Stimulated activated CD4-positive, alpha-beta T cell treated with anti-CD3 and anti-CD28 coated beads, Interleukin-15, amount 100 ng/mL, for 1 hour (primary cell): ENCODE results near the gene PI4KA.
"Not testable (repeated sequence)": the region's sequence is repeated elsewhere in the genome, so short reads cannot be mapped to it uniquely, and the experiment has no call there.

Source experiments
- DNase-seq, 2 donors: peaks; one replicate each; pipeline ENCODE4 v3.0.0-alpha.2; 2020; ENCODE audit warnings: low read depth in 1 of 2, low spot score in 1 of 2

The PI4KA gene

DNA sequence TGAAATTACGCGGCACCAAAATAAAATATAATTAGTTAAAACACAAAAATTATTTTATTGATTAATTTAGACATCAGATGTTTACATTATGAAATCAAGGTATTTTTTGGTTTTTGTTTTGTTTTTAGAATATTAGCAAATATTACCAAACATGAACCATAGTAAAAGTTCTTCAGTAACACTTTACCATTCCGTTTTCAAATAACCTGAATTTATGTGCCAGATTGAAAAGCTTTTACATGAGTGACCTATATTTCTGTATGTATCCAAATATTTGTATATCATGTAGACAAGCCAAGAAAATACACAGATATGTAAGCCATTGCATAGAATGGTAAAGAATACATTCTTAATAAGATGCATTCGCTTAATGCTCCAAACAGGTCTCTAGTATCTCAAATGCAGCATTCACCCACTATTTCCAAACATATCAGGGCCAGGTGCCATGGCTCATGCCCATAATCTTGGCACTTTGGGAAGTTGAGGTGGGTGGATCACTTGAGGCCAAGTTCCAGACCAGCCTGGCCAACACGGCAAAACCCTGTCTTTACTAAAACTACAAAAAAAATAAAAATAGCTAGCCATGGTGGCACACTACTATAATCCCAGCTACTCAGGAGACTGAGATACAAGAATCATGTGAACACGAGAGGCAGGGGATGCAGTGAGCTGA lies 187.1 kb downstream of the PI4KA start:
- no peak for DNase-seq

DNA sequence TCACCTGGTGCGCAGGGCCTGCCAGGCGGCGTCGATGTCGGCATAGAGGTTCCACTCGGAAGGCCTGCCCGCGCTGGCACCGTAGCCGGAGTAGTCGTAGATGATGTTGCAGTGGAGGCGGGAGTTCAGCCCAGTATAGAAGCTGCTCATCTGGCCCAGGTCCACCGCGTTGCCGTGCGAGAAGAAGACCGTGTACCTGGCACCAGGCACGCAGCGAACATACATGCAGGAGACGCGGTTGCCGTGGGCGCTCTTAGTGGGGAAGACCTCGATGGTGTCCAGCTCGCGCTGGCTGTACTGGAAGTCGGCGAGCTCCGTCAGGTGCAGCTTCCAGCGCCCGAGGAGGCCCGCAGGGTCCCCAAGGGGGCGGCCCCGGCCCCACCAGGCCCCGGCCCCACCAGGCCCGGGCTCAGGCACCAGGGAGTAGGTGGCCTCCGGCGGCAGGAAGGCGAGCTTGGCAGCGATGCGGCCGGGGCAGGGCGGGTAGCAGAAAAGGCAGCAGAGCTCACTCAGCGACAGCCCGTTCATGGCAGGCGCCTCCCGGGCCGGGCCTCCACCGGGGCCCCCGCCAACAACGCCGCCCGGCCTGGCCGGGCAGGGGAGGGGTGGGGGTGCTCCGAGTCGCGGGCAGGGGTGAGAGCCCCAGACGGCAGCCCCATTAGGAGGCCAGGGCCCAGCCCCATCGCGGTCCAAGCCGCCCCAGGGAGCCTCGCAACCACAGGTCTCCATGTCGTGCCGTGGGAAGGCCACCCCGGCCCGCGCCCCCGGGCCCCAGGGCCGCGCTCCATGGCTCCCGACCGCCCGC lies 188.0 kb downstream of the PI4KA start:
- not testable (repeated sequence) for DNase-seq

DNA sequence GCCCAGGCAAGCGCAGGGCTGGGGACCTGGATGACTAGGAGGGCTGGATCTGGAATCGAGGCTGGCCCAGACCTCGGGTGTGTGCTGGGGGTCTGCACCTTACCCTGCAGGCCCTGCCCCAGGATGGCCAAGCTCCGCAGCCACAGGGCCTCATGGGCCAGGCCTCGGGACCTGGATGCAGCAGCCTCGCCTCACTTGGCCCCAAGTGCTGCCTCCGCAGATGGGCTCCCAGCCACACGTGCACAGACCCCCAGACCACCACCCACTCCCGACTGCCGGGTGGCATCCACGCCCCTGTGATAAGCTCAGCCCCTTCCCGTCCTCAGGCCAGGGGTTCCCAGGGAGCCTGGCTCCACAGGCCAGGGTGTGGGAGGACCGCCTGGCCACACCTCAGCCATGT lies 188.7 kb downstream of the PI4KA start:
- not testable (repeated sequence) for DNase-seq

DNA sequence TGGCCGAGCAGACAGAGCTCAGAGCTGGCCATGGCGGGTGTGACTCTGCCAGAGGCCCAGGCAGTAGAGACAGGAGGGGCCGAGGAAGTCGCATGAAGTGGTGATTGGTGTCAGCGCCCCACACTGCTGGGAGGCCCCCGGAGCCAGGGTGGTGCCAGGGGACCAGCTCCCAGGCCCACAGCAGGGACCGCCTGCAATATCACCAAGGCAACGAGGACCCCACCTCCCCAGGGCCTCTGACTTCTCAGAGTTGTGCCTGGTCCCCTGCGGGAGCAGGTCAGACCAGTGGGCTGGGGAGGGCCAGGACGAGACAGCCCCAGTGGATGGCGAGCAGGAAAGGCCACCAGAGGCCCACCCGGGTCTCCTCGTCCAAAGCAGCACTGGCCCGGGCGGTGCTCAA lies 189.1 kb downstream of the PI4KA start:
- not testable (repeated sequence) for DNase-seq

DNA sequence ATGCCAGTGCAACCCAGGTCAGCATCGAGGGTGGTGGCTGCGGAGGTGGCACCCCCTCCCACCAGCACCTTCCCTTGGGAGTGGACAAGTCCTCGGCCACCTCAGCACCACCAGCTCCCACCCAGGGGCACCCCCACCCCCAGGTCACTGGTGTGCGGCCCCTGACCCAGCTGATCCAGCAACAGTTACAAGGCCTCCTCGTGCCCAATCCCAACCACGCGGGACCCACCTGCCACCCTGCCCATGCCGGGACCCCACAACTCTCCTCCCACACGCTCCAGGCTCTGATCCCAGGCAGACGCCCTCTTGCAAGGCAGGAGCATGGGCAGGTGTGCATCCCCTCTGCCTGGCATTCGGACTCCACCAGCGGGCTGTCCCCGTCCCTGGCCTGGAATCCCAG lies 189.8 kb downstream of the PI4KA start:
- not testable (repeated sequence) for DNase-seq

DNA sequence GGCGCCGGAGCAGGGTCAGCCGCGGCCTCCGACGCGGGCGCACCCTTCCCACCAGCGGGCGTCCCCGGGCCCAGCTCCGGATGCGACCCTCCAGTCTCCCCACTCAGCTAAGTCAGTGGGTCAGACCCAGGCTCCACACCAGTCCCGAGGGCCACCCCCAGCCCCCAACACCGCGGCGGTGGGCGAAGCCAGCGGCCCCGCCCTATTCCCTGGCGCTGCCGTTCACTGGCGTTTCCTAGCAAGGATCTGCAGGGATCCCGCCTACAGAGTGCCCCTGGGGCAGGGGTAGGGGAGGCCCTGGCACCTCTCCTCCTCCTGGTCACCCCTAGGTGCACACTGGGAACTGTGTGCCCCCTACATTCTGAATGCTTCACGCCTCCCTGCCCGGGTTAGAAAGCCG lies 190.4 kb downstream of the PI4KA start:
- DNase-seq: not testable (repeated sequence)

DNA sequence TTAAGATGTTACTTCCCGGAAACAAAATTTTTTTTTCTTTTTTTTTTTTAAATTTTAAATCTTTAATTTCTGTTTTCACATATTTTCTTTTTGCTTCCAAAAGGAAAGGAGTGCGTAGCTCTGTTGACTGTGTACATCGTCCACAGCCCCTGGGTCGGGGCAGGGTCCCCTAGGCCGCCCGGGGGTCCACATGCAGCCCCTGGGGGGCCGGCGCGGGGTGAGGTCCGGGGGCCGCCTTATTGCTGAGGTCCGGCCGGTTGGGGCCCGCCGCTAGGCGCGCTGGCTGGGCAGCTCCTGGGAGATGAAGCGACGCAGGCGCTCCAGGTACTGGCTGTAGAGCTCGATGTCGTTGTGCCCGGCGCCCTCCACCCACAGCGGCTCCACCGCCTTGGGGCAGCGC lies 191.1 kb downstream of the PI4KA start:
- not testable (repeated sequence) for DNase-seq

DNA sequence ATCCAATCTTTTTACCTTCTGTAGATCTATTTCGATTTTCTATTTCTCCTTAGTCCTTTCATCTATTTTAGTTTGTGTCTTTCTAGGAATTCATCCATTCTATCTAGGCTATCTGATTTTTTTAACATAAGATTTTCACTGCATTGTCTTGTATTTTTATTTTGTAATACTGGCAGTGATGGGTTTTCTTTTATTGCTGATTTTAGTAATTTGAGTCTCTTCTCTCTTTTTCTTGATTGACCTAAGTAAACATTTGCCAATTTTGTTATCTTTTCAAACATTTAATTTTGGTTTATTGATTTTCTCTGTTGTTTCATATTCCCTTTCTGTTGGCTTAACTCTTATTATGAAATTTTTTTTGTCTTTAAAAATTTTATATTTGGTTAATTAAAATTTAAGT lies 192.1 kb downstream of the PI4KA start:
- no peak for DNase-seq

DNA sequence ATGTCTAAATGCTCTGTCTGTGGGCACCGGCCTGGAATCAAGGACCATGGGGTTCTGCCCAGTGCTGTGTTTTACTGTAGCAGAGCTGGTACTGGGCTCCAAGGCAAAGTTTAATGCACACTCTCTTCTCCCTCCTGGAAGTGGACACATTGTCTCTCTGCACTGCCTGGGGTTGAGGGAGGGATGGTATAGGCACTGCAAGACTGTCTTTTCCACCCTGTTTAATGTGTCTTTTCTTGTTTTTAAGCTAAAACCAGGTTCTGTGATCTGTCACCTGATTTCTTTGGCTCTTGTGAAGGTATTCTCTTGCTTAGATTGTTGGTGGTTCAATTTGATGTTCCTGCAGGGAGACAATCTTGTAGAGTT lies 194.0 kb downstream of the PI4KA start:
- no peak for DNase-seq

DNA sequence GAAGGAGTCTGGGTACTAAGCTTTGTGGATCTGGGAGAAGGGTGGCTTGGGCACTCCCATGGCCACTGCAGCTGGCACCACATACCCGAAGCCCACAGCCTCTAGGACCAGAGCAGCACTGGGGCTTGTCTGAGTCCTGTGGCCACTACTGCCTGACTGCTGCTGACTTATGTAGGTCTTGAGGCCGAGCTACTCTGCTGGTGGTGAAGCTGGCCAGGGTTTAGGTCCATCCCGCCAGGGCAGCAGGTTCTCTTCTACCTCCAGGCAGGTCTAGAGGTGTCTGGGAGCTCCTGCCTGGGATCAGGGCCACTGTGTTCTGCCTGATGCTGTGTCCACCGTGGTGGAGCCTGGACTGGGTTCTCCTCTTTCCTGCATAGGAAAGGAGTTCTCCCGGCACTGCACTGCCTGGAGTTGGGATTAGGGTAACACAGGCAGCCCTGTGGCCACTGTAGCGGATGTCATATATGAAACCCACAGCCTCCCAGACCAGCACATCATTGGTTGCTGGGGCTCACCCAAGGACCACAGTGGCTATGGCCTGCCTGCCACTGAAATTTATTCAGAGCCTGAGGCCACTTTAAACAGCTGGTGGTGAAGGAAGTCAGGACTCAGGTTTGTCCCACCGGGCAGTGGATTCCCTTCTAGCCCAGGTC lies 194.5 kb downstream of the PI4KA start:
- DNase-seq: no peak

DNA sequence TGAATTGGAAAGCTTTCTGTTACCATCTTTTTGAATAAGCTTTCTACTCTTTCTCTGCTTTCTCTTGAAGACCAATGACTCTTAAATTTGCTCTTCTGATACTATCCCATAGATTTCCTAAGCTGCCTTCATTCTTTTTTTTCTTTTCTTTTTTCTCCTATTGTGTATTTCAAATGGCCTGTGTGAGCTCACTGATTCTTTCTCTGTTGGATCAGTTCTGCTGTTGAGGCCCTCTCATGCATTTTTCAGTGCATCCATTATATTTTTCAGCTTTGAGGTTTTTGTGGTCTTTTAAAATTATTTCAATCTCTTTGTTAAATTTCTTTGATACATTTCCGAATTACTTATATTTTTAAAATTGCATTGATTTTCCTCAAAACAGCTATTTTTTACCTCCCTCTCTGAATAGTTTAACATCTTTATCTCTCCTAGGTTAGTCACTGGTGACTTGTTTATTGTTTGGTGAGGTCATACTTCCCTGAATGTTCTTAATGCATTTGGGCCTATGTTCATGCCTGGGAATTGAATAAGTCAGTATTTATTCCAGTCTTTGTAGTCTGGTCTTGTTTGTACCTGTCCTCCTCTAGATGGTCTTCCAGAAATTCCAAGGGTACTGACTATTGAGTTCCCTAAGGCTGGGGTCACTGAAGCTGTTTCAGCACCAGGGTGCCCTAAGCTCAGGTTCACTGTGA lies 195.3 kb downstream of the PI4KA start:
- no peak for DNase-seq

DNA sequence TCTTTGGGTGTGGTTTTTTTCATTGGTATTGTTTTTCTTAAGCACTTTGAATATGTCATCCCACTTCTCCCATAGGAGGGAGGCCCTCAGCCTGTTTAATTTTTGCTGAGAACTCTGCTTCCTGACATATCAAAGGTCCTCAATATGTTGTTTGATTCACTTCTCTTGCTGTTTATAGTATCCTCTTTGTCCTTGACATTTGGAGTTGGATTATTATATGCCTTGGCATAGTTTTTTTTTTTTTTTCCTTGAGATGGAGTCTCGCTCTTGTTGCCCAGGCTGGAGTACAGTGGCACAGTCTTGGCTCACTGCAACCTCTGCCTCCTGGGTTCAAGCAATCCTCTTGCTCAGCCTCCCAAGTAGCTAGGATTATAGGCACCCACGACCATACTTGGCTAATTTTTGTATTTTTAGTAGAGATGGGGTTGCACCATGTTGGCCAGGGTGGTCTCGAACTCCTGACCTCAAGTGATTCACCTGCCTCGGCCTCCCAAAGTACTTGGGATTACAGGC lies 196.0 kb downstream of the PI4KA start:
- not testable (repeated sequence) for DNase-seq

DNA sequence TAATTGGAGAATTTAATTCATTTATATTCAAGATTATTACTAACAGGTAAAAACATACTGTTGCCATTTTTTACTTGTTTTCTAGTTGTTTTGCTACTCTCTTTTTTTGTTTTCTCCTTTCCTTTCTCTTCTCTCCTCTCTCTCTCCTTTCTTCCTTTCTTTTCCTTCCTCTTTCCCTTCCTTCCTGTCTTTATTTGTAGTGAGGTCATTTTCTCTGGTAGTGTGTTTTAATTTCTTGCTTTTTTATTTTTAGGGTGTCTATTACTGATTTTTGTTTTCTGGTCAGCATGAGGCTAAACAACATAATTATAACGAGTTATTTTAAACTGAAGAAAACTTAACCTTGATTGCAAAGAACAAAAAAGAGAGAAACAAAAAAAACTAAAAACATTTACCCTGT lies 197.1 kb downstream of the PI4KA start:
- DNase-seq: no peak

DNA sequence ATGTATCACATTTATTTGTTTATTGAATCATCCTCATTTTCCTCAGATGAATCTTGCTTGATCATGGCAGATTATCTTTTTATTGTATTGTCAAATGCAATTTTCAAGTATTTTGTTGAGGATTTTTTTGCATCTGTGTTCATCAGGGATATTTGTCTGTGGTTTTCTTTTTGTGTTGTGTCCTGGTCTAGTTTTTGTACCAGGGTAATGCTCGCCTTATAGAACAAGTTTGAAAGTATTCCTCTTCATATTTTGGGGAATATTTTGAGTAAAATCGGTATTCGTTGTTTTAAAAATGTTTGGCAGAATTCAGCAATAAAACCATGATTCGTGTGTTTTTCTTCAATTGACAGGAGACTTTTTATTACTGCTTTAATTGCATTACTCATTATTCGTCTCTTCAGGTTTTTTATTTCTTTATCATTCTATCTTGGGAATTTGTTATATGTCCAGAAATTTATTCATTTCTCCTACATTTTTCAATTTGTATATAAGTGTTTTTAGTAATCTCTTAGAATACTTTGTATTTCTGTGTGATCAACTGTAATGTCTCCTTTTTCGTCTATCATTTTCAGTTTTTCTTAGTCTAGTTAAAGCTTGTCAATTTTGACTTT lies 198.1 kb downstream of the PI4KA start:
- no peak for DNase-seq

DNA sequence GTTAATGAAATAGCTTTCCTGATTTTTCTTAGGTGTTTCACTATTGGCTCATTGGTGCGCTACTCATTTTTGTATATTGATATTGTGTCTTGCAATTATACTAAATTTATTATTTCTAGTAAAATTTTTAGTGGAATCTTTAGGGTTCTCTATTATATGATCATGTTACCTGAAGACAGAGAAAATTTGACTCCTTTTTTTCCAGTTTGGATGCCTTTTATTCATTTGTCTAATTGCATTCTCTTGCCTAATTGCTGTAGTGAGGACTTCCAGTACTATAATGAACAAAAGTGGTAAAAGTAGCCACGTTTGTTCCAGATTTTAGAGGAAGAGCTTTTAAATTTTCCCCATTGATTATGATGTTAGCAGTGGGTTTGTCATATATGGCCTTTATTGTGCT lies 198.7 kb downstream of the PI4KA start:
- no peak for DNase-seq

DNA sequence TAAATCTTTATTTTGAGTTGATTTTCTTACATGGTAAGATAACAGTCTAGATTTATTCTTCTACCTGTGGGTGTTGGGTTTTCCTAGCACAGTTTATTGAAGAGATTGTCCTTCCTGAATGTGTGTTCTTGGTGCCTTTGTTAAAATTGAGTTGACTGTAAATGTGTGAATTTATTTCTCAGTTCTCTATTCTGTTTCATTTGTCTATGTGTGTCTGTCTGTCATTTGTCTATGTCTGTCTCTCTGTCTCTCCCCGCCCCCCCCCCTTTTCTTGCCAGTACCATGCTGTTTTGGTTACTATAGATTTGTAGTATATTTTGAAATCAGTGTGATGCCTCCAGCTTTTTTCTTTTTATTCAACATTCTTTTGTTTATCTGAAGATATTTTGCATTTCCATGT lies 199.4 kb downstream of the PI4KA start:
- no peak for DNase-seq

DNA sequence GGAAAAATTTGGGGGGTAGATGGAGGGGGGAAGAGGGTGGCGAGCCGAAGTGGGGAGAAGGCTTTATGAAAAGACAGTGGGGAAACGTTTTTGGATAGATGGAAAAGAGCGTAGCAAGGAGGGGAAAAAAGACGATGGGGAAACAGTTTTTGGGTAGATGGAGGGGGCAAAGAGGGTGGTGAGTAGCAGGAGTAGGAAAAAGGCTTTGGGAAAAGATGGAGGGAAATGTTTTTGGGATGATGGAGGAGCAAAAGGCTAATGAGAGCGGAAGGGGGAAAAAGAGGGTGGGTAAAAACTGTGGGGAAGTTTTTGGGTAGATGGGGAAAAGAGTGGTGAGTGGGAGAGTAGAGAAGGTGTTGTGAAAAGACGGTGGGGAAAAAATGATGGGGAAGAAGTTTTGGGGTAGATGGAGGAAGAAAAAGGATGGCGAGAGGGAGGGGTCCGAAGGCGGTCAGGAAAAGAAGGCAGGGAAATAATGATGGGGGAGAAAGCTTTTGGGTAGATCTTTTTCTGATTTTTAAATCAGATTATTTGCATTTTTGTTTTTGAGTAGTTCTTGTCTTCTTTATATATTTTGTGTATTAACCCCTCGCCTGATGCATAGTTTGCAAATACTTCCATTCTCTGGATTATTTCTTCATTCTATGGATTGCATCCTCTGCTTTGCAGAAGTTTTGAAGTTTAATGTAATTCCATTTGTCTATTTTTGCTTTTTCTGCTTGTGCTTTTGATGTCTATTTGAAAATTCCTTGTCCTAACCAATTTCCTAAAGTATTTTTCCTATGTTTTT lies 200.0 kb downstream of the PI4KA start:
- DNase-seq: no peak

DNA sequence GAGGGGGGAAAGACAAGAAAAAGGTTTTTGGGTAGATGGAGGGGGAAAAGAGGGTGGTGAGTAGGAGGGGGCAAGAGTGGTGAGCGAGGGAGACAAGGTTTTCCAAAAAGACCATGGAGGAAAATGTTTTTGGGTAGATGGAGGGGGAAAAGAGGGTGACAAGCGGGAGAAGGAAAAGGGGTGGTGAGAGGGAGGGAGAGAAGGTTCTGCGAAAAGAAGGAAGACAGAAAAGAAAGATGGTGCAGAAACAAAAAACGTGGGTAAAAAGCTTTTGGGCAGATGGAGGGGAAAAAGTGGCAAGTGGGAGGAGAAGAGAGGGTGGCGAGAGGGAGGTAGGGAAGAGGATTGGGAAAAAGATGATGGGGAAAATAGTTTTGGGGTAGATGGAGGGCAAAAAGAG lies 200.6 kb downstream of the PI4KA start:
- no peak for DNase-seq
